ENCODE measurements around the gene SPDYC. TPM values are rescaled to one million over a fixed set of nuclear protein-coding genes. Genes with fewer than 3 reads are reported as not detected.
A peak's percentile ranks its signal among the peaks of the same experiment; 100 is the strongest.

SPDYC gene
- total and polyA plus RNA-seq, 2 of the 13 experiments (the other 11 are each of a cell fraction or from before 2014, with no cell fraction given) = 0.15 to 0.33 TPM

GRCh38 chr11:65134240-65134951 is 35.6 kb upstream of the SPDYC start, which contains the start of gene SYVN1 (continued):
- TF ChIP-seq ZNF646 (CRISPR knock-in tag; IDR thresholded peaks at IDR 0.05) = no peak
- no peak for TF ChIP-seq ZNF570 (CRISPR knock-in tag; IDR thresholded peaks at IDR 0.05; ENCODE audit: borderline replicate concordance)
- TF ChIP-seq HOXA7 (CRISPR knock-in tag; IDR thresholded peaks at IDR 0.05) = no peak
- TF ChIP-seq ZMYM3 (CRISPR knock-in tag; IDR thresholded peaks at IDR 0.05) = 0 out of 2 replicates have a peak, but pooled peaks have one; percentile 16
- TF ChIP-seq NCOA2 (CRISPR knock-in tag; IDR thresholded peaks at IDR 0.05) = no peak; the same call in 1 of the 2 replicates
- 0 out of 2 replicates have a peak, but pooled peaks have one; percentile 60 for TF ChIP-seq ZSCAN30 (CRISPR knock-in tag; IDR thresholded peaks at IDR 0.05)
- peak; percentile 41 for TF ChIP-seq YY1 (IDR thresholded peaks at IDR 0.05; ENCODE audit: insufficient read depth, insufficient replicate concordance, low read depth, low read length)
- TF ChIP-seq ZNF670 (CRISPR knock-in tag; IDR thresholded peaks at IDR 0.05; ENCODE audit: borderline replicate concordance) = no peak; the same call in 1 of the 2 replicates
- TF ChIP-seq POGK (CRISPR knock-in tag; conservative IDR thresholded peaks at IDR 0.05) = peak; percentile 74
- no peak for TF ChIP-seq ZNF282 (IDR thresholded peaks at IDR 0.05; ENCODE audit: partially characterized antibody)
- peak; percentile 23 for TF ChIP-seq SRSF1 (optimal IDR thresholded peaks at IDR 0.05; ENCODE audit: low read depth, low read length)
- TF ChIP-seq ZNF558 (CRISPR knock-in tag; IDR thresholded peaks at IDR 0.05; ENCODE audit: borderline replicate concordance) = no peak
- no peak for TF ChIP-seq MYPOP (CRISPR knock-in tag; IDR thresholded peaks at IDR 0.05)
- no peak for TF ChIP-seq SP2 (CRISPR knock-in tag; IDR thresholded peaks at IDR 0.05)
- 0 out of 2 replicates have a peak, but pooled peaks have one; percentile 50 for TF ChIP-seq ZNF737 (CRISPR knock-in tag; IDR thresholded peaks at IDR 0.05; ENCODE audit: borderline replicate concordance)
- TF ChIP-seq ZBTB1 (CRISPR knock-in tag; IDR thresholded peaks at IDR 0.05; ENCODE audit: borderline replicate concordance) = no peak
- peak; percentile 95 for TF ChIP-seq FOXK2 (IDR thresholded peaks at IDR 0.05)
- TF ChIP-seq U2AF2 (IDR thresholded peaks at IDR 0.05; ENCODE audit: low read depth, low read length) = no peak
- no peak for TF ChIP-seq PRMT3 (CRISPR knock-in tag; IDR thresholded peaks at IDR 0.05; ENCODE audit: borderline replicate concordance, low read depth)

Data from HepG2 (cell line).